GM21717 (cell line): Measurements from ENCODE around the gene PCIF1.
"Not testable (repeated sequence)": the region's sequence is repeated elsewhere in the genome, so short reads cannot be mapped to it uniquely, and the experiment has no call there.

Source experiments
- ATAC-seq: cut with Tn5 transposase; IDR thresholded peaks from one replicate; pipeline ENCODE4 v1.9.1; 2021; ENCODE audit warnings: mild to moderate bottlenecking, moderate library complexity; ENCODE audit not compliant: unreplicated experiment

PCIF1 gene

GRCh38 chr20:45921337-45922189 lies 12.9 kb upstream of the PCIF1 start:
- no peak for ATAC-seq

DNA sequence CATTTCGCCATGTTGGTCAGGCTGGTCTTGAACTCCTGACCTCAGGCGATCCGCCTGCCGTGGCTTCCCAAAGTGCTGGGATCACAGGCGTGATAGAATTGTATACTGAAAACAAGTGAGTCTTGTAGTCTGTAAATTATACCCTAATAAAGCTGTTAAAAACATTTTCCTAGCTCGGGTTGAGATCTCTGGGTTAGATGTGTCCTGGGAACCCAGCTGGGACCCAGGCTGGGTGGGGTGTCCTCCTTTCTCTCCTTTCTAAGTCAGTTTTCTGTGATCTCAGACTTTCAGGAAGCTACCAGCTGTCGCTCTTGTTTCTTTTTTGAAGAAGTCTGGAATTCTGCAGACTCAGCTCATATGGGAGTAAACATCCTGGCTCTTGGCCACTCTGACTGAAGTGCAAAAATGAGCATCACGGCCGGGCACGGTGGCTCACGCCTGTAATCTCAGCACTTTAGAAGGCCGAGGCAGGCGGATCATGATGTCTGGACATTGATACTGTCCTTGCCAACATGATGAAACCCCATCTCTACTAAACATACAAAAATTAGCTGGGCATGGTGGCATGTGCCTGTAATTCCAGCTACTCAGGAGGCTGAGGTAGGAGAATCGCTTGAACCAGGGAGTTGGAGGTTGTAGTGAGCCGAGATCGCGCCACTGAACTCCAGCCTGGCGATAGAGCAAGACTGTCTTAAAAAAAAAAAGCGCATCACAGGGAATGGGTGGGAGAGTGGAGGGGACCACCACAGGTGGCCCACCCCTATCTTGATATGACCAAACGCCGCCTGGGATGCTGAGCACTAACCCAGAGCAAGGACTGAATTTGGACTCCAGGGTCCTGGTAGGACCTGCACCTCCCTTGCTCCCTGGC lies 9.9 kb upstream of the PCIF1 start:
- no peak for ATAC-seq

GRCh38 chr20:45925821-45926506 lies 8.5 kb upstream of the PCIF1 start:
- no peak for ATAC-seq

DNA sequence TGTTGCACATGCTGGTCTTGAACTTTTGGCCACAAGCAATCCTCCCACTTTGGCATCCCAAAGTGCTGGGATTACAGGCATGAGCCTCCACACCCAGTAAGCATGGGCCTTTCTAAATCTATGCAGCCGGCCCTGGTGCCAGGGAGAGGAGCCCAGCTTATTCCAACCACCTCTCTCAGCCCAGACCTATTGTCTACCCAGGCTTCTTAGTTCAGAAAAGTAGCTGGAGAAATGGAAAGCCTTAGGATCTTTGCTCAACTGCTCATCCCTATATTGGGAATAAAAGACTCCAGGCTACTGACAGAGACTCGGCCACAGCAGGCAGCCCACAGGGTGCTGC lies 7.8 kb upstream of the PCIF1 start:
- ATAC-seq, result no peak

GRCh38 chr20:45927071-45927878 lies 7.2 kb upstream of the PCIF1 start:
- ATAC-seq, result no peak

DNA sequence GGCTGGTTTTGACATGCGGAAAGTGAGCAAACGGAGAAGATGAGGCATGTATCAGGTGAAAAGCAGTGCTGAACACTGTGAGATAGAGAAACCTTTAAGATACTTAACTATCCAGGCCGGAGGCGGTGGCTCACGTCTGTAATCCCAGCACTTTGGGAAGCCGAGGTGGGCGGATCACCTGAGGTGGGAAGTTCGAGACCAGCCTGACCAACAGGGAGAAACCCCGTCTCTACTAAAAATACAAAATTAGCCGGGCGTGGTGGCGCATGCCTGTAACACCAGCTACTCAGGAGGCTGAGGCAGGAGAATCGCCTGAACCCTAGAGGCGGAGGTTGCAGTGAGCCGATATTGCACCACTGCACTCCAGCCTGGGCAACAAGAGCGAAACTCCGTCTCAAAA lies 2.8 kb upstream of the PCIF1 start:
- not testable (repeated sequence) for ATAC-seq

DNA sequence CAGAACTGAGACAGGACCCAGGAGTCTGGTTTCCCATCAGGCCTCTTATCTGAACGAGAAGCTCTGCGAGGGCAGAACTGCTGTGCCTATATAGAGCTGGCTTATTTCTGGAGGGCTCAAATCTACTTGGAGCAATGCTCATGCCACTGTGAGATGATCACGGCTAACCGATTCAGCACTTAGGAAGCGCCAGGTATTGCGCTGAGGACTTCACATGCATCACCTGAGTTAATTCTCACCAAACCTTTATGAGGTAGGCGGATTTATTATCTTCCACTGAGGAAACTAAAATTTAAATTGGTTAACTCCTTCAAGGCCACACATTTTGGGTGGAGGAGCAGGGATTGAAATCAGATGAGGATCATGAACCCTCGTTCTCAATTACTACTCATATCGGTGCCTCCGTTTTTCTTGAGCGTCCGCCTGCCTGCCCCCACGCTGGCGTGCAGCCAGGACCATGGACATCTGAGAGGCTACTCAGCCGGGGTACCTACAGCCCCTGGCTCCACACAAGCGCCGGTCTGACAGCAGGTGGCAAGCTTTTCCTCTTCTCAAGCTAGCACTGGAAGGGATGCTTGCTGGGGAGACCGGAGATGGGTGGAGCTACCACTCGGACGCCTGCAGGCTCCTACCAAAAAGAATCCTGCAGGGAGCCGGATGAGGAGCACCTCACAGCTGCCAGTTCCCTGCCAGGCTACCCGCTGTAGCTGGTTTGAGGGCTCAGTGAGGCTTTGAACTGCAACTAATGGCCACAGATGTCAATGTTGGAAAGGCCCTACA lies 1.0 kb upstream of the PCIF1 start:
- peak; percentile 31 for ATAC-seq

GRCh38 chr20:45934046-45934585 lies 367 bp upstream of the PCIF1 start:
- ATAC-seq, result peak; percentile 27

GRCh38 chr20:45935416-45936046 lies 1.0 kb downstream of the PCIF1 start:
- ATAC-seq, result peak; percentile 17

DNA sequence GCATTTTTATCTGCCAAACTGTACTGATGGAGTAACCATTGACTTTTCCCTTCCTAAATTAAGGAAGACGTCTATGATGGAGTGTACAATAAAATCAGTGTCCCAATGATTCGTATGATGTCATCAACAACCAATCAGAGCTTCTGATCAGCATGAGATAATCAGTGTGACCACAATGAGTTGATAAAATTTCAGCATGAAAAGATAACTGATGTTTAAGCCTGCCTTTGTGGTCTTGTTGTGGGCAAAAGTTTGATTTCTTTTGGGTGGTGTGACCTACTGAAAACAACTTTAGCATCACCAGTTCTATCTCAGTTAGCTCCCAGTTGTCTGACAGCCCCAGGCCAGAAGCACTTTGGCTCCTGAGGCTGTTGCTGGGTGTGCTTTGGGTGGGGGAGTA lies 3.3 kb downstream of the PCIF1 start:
- ATAC-seq, result no peak

DNA sequence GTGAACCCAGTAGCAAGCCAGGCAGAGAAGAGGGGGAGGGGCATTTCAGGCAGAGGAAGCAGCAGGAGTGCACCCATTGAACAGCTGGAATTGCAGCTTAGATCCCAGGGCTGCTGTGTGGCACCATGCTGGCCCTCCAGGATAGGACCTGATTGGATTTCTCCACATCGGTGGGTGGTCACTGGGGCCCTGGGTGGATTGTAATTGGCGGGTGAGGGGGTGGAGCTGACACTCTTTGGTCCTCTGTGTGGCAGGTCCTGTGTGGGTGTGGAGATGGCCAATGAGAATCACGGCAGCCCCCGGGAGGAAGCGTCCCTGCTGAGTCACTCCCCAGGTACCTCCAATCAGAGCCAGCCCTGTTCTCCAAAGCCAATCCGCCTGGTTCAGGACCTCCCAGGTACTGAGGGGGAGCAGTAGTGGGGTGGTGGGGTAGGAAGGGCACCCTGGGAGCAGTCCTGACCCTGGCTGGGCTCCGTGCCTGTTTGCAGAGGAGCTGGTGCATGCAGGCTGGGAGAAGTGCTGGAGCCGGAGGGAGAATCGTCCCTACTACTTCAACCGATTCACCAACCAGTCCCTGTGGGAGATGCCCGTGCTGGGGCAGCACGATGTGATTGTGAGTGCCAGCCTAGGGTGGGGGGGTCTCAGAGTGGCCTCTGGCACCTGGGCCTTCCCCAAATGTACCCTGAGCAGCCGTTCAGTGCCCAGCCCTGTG lies 4.4 kb downstream of the PCIF1 start:
- ATAC-seq, result no peak

DNA sequence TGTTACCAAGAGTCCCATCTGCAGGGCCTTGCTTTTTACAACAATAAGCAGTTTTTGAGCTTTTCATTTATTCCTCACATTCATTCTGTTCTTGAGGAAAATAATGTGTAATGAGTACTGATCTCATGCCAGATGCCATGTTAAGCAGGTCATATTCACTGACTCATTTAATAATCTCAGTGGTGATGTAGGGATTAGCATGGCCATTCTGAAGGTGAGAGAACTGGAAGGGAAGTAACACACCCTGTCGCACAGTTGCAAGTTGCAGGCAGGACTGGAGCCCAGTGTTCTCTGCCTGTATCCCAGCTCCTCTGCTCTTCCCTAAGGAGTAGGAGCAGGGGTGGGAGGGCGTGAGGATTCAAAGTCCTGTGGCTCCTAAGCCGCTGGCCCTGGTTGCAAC lies 5.6 kb downstream of the PCIF1 start:
- ATAC-seq, result no peak

- ATAC-seq, result no peak
Measured at GRCh38 chr20:45940469-45940868, 6.0 kb downstream of the PCIF1 start.

GRCh38 chr20:45943613-45944012 lies 9.1 kb downstream of the PCIF1 start:
- no peak for ATAC-seq

- no peak for ATAC-seq
Measured at GRCh38 chr20:45944151-45944964, 9.9 kb downstream of the PCIF1 start.

DNA sequence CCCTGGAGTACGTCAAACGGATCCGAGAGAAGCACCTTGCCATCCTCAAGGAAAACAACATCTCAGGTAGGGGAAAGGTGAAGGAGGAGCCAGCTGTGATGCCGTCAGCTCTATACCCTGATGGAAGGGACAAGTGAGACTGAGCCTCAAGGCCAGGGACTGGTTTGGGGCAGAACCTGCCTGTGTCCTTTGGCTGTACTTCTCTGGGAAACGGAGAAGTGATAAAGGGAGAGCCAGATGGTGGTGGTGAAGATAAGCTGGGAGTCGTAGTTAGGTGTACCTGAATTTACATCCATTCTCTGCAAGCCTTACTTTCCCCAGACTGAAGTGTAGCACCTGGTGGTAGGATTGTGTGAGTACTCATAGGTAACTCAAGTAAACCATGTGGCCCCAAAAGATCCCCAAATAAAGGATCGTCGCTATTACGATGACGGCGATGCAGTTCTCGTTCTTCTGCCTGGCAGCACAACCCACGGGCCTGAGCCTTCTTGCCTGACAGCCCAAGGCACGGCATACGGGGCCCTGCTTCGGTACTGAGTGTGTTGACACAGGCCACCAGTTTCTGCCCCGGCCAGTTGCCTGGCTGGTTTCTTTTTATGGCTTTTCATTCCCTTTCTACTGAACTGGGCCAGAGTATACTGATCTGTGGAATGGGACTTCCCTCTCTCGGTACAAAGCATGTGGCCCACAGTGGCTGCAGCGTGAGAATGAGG lies 10.6 kb downstream of the PCIF1 start:
- ATAC-seq, result no peak

GRCh38 chr20:45945678-45946148 lies 11.2 kb downstream of the PCIF1 start:
- no peak for ATAC-seq
